NCI-H2196 (cell line): ENCODE data around the gene RDX.

ENCODE experiments used
- DNase-seq: peaks from one replicate; lab custom pipeline; 2025; ENCODE audit not compliant: unreplicated experiment; lab: John Stamatoyannopoulos, UW

The RDX gene

DNA sequence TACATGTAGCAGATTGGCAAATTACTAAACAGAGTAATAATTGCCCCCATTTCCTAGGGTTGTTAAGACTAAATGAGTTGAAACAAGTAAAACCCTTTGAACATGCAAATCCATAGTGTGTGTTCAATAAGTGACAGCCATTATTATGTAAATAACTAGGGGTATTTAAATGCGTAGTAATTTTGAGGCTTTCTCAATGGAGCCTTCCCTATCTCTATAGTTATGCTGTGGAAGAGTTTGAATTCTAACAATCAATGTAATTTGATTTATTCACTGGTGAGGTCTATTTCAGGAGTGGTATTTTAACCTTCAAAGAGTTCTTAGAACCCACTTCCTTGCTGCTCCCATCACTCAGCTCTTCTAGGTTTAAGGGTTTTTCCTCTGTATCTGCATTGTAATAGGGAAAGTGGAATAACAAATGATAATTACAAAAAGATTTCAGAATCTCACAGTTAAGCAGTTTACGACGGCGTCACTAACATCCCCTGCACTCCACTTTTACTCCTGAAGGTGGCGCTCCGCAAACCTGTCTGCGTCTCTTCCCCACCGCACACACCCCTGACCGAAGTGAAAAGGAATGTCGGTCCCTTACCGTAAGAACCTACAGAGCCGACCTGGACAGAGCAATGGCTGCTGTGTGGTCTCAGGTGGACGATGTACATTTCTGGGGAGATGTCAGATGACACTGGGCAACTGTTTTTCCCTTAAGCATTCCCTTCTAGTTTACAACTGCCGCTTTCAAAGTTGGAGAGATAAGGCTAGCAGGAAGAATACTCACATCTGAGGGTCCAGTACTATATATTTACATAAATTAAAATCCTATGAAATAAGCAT, 122.4 kb downstream of the RDX start:
- no peak for DNase-seq

GRCh38 chr11:110172468-110173065, 123.8 kb downstream of the RDX start:
- no peak for DNase-seq

DNA sequence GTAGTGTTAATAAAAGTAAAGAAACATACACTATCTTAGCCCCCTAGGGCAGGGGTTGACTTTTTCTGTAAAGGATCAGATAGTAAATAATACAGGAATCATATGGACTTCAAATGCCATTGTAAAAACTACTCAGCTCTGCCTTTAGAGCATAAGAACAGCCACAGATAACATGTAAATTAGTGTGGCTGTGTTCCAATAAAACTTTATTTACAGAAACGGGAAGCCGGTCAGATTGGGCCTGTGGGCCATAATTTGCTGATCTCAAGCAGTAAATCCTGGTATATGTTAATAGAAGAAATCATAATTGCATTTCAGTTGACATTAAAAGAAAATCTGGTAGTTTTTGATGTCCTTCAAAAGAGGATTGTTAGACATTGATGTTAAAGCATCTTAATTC, 126.7 kb downstream of the RDX start:
- no peak for DNase-seq

- DNase-seq: no peak
Observed at GRCh38 chr11:110168033-110168803, 128.2 kb downstream of the RDX start.

DNA sequence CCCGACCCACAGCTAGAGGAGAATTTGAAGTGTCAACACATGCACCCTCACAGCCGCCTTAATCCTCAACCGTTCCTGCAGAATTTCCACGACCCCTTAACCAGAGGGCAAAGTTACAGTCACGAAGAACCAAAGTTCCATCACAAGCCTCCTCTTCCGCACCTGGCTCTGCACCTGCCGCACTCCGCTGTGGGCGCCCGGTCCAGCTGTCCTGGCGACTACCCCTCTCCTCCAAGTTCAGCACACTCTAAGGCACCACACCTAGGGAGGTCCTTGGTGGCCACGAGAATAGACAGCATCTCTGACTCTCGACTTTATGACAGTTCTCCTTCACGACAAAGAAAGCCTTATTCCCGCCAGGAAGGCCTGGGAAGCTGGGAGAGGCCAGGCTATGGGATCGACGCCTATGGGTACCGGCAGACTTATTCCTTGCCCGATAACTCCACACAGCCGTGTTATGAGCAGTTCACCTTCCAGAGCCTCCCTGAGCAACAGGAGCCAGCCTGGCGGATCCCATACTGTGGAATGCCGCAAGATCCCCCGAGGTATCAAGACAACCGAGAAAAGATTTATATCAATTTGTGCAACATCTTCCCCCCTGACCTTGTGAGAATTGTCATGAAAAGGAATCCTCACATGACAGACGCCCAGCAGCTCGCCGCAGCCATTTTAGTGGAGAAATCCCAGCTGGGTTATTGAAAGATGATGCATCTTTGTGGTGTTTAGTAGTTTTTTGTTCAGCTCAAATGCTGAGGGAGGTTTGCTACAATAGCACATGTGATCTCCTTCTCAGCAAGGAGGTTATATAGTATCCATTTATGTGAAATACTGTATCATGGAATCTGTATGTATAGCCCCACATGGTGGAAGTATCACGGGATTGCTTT, 131.1 kb downstream of the RDX start:
- no peak for DNase-seq

DNA sequence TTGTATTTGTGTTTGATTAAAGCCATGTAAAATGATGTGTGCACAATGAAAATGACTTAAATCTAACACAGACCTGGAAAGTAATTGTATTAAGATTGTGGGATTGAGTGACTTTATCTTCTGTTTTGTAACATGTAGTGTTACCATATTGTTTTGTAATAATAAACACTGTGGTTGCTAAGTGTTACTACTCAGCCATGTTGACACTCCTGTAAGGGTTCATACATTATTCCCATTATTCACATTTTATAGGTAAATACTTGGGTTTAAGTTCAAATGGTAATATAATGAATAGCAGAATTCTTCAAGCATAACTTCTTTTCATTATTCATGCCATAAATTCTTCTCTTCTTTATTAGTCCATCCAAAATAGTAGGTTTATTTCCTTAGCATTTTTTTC, 134.2 kb downstream of the RDX start:
- no peak for DNase-seq

- no peak for DNase-seq
Observed at GRCh38 chr11:110161061-110161460, 135.4 kb downstream of the RDX start.

DNA sequence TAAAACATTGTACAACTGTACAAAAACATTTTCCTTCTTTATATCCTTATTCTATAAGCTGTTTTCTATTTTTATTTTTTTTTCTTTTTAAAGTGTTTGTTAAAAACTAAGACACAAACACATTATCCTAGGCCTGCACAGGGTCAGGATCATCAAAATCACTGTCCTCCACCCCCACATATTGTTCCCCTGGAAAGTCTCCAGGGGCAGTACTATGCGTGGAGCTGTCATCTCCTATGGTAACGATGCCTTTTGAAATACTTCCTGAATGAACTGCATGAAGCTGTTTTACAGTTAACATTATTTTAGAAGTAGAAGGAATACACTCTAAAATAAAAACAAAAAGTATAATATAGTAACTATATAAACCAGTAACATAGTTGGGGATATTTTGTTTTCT, 136.0 kb downstream of the RDX start:
- DNase-seq: no peak

DNA sequence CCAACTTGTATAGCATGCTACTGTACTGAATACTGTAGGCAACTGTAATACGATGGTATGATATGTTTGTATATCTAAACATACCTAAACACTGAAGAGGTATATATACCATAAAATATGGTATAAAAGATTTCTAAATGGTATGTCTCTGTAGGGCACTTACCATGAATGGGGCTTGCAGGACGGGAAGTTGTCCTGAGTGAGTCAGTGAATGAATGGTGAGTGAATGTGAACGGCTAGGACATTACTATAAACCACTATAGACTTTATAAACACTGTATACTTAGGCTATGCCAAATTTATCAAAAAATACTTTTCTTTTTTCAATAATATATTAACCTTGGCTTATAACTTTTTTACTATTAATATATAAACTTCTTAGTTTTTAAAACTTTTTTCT, 136.4 kb downstream of the RDX start:
- DNase-seq: no peak

- DNase-seq: no peak
Observed at GRCh38 chr11:110159476-110159875, 136.9 kb downstream of the RDX start.

- DNase-seq: no peak
Observed at GRCh38 chr11:110158317-110159200, 137.9 kb downstream of the RDX start.

GRCh38 chr11:110156503-110156902, 139.9 kb downstream of the RDX start:
- DNase-seq: no peak

GRCh38 chr11:110153474-110153873, 142.9 kb downstream of the RDX start:
- DNase-seq: no peak

DNA sequence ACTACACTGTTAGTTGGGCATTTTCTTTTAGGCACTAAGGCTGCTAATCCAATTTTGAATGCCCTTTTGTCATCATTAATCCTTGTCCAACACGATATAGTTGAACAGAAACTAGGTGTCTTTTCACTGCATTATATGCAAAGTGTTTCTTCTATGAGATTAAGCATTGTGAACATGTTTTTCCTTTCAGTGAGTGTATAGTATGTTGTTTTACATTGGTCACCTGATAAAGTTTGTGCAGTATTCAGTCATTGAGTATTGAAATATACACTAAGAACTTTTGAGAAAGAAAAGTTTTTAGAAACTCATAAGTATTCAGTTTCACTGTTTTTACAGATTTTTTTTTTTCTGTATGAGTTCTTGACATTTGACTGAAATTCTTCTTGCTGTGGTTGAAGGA, 144.2 kb downstream of the RDX start:
- no peak for DNase-seq

DNA sequence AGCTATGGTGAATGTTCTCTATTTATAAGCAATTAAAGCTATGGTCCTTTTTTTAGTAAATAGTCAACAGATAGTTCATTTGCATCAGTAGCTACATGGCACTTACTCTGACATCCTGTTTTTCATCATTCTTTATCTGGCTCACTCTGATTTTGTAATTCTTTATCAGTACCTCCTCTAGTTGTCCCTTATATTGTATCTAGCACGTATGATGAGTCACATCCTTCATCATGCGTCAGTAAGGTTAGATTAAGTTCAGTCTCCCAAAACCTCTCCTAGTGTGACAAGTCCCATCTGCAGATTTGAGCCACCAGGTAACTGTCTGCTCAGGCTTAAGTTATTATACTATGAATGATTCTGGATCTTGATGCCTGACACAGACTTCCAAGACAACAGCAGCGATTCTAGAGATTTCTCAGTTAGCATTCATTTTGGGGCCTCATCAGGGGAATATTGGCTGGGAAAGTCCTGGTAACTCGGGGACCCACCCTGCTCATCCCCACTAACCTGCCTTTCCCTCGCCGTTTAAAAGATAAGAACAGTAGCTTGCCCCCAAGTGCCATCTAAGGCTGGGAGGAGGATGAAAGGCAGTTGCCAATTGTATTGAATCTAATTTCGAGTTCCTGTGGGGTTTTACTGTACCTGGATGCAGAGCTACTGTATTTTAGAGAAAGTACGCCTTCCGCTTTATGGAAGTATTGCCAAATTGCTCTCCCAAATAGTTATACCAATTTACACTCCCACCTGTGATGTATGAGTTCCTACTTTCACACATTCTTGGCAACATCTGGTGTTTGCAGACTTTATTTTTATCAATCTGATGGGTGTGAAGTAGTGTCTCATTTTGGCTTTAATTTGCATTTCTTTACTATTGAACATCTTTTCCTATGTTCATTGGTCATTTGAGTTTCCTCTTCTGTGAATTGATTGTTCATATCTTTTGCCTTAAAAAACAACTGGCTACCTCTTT, 147.4 kb downstream of the RDX start:
- DNase-seq: no peak

DNA sequence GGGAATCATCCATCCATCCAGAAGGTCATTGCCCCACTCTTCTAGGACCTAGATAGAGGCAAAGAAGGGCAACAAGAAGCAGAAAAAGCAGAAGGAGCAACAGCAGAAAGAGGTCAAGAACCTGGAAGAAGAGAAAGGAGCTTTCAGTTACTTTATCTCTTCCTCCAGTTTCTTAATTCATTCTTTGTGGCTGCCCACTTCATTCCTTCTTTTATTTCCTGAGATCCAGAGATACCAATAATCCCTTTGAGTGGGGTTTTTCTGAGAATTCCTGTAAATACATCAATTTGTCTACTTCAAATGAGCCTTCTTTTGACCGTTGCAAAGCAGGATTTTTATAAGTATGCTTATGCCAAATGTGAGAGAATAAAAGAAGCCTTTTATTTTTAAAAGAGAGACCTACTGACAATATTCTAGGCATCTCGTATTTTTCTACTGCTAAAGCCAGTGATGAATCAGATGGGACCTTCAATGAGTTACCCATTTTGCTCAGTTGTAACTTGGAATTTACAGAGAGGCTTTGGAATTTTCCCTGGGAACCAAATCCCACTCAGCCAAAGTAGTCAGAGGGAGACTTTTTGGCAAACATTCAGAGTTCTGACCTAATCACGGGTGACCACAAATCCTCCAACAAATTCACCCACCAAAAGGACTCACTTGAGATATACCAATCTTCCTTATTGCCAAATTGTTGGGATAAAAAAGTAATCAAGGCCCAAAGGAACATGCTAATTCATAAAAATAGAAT, 148.3 kb downstream of the RDX start:
- no peak for DNase-seq

- DNase-seq: no peak
Observed at GRCh38 chr11:110141812-110142211, 154.6 kb downstream of the RDX start.

GRCh38 chr11:110134110-110134509, 162.3 kb downstream of the RDX start:
- no peak for DNase-seq
